ENCODE data around the gene GDF11.

DNA sequence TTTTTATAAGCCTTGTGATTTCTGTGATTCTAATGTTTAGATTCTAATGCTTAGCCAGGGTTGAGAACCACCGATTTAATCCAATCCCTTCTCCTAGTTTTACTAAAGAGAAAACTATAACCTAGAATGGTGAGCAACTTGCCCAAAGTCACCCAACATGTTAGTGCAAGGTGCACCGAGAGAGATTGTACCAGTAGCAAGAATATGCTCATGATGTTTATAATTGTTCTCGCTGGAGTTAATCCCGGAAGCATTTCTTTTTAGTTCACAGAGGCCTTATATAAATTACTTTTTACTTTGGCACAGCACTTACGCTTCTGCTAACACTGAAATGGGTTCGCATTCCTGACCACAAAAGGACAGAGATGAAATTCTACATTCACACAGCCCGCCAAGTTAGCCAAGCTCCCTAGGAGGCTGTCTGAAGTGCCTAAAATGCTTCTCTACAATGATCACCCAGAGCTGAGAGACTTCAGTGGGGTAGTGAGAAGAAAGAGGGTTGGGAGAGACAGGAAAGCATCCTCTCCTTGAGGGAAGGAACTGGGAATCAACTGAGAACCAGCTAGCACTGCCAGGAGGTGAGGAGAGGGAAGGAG, 27.7 kb upstream of the GDF11 start:
- TF ChIP-seq, protein P1, sequence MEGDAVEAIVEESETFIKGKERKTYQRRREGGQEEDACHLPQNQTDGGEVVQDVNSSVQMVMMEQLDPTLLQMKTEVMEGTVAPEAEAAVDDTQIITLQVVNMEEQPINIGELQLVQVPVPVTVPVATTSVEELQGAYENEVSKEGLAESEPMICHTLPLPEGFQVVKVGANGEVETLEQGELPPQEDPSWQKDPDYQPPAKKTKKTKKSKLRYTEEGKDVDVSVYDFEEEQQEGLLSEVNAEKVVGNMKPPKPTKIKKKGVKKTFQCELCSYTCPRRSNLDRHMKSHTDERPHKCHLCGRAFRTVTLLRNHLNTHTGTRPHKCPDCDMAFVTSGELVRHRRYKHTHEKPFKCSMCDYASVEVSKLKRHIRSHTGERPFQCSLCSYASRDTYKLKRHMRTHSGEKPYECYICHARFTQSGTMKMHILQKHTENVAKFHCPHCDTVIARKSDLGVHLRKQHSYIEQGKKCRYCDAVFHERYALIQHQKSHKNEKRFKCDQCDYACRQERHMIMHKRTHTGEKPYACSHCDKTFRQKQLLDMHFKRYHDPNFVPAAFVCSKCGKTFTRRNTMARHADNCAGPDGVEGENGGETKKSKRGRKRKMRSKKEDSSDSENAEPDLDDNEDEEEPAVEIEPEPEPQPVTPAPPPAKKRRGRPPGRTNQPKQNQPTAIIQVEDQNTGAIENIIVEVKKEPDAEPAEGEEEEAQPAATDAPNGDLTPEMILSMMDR (IDR thresholded peaks at IDR 0.05): no peak
- no peak for TF ChIP-seq POLR2A (IDR thresholded peaks at IDR 0.05)
